ENCODE results near the gene TNKS1BP1.
"Not testable (repeated sequence)": the region's sequence is repeated elsewhere in the genome, so short reads cannot be mapped to it uniquely, and the experiment has no call there.

TNKS1BP1 gene, protein sequence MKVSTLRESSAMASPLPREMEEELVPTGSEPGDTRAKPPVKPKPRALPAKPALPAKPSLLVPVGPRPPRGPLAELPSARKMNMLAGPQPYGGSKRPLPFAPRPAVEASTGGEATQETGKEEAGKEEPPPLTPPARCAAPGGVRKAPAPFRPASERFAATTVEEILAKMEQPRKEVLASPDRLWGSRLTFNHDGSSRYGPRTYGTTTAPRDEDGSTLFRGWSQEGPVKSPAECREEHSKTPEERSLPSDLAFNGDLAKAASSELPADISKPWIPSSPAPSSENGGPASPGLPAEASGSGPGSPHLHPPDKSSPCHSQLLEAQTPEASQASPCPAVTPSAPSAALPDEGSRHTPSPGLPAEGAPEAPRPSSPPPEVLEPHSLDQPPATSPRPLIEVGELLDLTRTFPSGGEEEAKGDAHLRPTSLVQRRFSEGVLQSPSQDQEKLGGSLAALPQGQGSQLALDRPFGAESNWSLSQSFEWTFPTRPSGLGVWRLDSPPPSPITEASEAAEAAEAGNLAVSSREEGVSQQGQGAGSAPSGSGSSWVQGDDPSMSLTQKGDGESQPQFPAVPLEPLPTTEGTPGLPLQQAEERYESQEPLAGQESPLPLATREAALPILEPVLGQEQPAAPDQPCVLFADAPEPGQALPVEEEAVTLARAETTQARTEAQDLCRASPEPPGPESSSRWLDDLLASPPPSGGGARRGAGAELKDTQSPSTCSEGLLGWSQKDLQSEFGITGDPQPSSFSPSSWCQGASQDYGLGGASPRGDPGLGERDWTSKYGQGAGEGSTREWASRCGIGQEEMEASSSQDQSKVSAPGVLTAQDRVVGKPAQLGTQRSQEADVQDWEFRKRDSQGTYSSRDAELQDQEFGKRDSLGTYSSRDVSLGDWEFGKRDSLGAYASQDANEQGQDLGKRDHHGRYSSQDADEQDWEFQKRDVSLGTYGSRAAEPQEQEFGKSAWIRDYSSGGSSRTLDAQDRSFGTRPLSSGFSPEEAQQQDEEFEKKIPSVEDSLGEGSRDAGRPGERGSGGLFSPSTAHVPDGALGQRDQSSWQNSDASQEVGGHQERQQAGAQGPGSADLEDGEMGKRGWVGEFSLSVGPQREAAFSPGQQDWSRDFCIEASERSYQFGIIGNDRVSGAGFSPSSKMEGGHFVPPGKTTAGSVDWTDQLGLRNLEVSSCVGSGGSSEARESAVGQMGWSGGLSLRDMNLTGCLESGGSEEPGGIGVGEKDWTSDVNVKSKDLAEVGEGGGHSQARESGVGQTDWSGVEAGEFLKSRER (N-terminal part only)

DNA sequence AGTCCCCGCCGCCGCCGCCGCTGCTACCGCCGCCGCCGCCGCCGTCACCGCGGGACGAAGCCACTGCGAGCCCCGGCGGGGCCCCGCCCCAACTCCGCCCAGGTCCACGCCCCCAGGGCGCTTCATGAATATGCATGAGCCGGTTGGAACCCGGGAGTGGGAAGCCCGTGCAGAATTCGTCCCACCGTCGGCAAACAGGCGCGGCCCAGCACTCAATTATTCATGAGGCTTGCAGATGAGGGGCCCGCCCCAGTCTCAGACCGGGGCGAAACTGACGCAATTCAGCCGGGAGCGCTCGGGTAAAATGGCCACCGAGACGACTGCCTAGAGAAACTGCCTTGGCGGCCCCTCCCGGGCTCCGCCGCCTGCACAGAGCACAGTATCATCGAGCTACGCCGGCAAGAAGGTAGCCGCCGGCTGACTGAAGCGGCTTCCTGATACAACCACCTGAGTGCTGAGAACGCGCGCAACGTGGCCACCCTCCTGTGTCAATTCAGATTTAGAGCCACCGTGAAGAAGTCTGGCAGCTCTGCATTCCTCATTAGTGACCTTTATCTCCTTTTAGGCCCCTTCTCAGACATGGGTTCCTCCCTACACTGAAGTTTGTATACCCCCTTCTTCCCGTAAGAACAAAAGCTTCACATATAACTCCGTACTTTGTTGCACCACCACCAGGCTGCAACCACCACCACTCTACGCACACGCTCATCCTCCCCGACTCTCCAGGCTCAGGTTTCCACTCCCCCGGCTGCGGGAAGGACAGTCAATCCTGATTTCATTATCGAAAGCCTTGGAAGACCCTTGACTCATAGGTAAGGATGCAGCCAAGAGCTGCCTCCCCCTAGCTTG lies at the start of gene TNKS1BP1:
Gene TNKS1BP1 (minus strand): TSS at position 67 of the 849 bp plus-strand sequence. CDS start 3,067 bp downstream, outside the sequence.
- DNase-seq (ENCODE audit: low spot score), result peak; percentile 96

DNA sequence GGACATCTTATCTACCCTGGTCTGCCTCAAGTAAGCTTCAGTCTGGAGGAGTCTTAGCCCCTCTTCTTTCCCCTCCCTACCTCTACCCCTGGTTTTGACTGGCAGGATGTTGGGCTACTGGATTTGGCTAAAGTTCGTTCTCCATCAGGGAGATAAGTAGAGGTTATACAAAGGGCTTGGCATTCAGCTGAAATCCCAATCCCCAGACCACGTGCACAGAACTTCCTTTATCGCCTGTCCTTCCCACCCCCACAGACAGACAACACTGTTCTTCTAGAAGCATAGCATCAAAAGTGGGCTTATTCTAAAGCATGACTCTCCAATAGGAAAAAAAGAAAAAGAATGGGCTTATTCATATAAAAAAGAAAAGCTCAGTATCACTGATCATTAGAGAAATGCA lies 48.4 kb upstream of the TNKS1BP1 start:
- no peak for DNase-seq (ENCODE audit: low spot score)

DNA sequence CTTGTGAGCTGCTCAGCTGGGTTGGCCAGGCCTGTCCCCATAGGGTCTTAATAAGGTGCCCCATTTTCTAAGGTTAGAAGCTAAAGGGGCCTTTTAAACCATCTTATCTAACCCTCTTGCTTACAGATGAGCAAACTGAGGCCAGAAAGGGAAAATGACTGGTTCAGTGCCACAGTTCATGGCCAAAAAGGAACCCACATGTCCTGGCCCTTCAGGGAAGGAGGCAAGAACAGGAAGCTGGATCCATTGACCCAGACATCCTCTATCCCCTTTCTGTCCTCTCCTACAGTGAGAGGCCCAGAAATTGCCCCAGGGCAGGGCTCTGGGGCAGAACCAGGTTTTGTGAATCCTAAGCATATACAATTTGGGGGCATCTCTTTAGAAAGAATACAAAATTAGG lies 46.2 kb upstream of the TNKS1BP1 start:
- no peak for DNase-seq (ENCODE audit: low spot score)

DNA sequence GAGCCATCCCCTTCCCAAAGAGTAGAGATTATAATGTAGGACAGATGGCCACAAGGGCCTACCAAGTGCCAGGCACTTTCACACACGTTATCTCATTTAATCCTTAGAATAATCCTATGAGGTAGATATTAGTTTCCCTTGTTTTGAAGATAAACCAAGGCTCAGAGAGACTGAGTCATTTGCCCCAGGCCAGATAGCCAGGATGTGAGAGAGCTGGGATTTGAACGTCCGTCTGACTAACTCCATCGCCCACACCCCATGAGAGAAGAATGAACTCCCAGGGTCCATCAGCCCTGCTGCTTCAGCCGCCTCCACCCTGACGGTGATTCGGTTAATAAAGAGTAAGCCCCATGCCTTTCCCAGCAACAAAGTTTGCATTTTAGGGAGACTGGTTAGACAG lies 45.5 kb upstream of the TNKS1BP1 start:
- DNase-seq (ENCODE audit: low spot score), result no peak

DNA sequence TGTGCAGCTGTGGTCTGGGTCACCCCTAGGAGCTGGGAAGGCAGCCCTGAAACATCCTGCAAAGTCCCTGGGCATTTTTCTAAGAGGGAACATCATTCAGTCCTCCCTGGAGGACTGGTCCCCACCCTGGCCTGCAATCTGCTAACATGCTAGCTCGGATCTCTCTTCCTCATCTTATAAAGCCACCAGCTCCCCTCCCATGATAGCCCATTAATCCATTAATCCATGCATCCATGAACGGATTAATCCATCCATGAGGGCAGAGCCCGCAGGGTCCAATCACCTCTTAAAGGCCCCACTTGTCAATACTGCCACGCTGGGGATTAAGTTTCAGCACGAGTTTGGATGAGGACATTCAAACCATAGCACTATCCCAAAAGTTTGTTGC lies 44.1 kb upstream of the TNKS1BP1 start:
- no peak for DNase-seq (ENCODE audit: low spot score)

DNA sequence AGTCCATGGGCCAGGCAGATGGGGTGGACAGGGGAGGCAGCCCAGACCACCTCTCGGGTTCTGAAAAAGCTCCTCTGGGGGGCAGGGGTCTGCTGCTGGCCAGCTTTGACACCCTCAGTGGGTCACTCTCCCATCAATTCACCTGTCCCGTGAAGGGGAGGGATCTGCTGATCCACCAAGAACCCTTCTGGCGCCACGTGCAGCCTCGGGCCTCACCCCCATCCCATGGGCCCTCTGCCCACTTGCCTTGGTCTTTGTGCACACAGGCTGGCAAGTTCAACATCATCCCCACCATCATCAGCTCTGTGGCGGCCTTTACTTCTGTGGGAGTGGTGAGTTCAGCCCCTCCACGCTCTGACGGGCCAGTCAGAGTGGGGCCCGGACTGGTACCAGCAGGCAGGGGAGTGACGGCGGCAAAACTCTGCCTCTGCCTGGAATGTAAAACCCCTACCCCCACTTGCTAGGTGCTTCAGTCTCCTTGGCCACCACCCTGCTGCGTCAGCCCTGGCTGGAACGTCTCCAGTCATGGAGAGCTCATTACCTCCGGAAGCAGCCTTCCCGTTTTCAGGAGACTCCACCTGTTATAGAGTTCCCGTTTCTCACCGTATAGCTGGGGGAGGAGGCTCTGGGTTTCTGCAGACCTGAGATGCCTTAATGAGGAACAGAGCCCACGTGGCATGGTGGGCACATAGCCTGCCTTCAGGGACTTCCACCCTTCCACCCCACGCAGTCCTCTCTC lies 43.5 kb upstream of the TNKS1BP1 start:
- no peak for DNase-seq (ENCODE audit: low spot score)

DNA sequence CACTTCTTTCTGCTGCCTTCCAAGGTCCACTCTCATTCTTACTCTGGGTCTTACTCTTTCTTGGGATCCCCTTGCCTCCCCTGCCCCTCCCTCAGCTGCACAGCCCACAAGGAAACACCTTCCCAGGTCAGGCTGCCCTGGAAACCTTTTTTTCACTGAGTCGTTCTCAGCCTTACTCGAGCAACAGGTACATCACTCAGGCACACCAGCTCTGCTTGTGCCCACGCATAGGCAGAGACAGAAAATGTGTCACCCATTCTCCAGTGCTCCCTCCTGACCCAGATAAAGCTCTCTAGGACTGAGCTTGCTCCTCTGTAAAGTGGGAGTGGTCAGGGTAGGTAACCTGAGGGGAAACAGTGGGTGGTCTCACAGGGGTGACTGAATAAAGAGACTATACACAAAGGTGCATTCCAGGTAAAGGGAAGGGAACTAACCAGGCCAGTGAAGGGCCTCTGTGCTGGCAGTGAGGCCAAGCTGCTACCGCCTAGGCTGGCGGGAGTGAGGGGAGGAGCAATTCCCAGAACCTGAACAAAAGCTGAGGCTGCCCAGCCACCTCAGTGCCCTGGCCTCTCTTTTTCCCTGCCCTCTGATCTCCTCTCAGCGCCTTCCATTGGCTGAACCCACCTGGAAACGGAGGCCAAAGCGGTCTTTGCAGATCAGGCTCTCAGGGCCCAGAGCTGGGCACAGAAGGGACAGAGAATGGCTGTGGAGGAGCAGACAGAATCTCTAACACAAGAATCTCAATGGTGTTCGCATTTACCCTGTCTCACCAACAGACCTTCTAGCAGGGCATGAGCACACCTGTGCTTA lies 40.3 kb upstream of the TNKS1BP1 start:
- no peak for DNase-seq (ENCODE audit: low spot score)

DNA sequence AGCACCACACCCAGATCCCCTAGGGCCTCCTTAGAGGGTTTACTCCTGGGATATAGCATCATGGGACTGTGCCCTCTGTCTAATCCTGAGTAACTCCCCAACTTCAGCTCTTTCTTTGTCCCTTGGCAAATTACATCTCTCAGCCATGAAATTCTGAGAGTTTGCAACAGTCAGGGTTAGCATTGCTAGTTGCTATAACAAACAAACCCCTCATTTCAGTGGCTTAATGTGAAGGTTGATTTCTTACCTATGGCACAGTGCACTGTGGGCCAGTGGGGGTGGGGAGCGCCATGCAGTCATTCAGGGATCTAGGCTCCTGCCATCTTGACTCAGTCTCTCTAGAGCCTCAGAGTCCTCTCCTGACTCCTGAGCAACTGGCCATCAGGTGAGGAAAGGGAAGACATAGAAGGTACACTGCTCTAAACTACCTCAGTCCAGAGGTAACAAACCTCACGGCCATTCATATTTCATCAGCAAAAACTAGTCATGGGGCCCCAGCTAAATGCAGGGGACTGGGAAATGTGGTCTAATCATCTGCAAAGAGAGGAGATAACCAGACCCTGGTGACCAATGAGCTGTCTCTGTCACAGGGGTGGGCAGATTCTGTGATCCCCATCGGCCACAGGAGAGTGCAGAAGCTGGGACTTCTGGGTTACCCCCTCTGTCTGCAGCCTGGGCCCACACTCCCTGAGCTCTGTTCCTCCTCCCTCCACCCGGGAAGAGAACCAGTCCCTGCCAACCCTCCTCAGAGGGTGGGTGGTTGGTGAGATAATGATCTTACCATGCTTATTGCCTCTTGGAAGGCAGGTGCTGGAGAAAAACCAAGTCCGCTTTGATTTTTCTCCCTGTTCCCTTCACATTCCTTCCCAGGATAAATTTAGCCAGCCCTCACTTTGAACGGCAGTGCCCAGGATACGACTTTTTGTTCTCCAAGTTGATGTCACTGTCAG lies 38.7 kb upstream of the TNKS1BP1 start:
- DNase-seq (ENCODE audit: low spot score), result no peak

DNA sequence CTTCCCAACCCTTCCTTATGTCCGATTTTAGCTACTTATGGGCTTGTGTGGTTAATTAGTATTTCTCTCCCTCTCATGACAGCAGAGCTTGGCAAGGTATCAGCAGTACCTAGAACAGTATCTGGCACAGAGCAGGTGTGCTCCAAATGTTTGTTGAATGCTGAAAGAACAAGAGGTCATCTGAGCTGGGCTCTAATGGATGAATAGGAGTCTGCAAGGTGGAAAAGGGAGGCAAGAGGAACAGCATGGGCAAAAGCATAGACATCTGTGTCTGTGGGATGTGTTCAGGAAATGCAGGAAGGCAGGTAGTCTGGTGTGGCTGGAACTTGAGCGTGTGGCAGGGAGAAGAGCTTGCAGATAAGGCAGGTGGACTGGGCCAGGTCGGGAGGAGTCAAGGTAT lies 37.2 kb upstream of the TNKS1BP1 start:
- no peak for DNase-seq (ENCODE audit: low spot score)

DNA sequence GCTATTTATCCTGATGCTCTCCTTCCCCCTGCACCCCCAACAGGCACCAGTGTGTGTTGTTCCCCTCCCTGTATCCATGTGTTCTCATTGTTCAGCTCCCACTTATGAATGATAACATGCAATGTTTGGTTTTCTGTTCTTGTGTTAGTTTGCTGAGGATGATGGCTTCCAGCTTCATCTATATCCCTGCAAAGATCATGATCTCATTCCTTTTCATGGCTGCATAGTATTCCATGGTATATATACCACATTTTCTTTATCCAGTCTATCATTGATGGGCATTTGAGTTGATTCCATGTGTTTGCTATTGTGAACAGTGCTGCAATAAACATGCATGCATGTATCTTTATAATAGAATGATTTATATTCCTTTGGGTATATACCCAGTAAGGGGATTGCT lies 36.7 kb upstream of the TNKS1BP1 start:
- not testable (repeated sequence) for DNase-seq (ENCODE audit: low spot score)

DNA sequence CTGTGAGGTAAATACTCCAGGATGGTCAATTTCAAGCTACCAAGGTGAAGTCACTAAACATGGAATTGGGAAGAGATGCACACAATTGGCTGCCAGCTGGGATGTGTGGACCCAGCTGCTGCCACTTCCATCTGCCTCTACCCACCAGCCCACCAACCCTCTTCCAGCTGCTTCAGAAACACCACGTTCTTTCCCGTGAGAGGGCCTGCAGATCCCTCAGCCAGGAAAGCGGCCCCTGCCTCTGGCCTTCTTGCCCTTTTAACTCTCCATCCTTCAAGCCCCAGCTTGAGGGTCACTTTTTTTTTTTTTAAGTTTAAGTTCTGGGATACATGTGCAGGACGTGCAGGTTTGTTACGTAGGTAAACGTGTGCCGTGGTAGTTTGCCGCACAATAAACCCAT lies 36.2 kb upstream of the TNKS1BP1 start:
- DNase-seq (ENCODE audit: low spot score), result no peak

DNA sequence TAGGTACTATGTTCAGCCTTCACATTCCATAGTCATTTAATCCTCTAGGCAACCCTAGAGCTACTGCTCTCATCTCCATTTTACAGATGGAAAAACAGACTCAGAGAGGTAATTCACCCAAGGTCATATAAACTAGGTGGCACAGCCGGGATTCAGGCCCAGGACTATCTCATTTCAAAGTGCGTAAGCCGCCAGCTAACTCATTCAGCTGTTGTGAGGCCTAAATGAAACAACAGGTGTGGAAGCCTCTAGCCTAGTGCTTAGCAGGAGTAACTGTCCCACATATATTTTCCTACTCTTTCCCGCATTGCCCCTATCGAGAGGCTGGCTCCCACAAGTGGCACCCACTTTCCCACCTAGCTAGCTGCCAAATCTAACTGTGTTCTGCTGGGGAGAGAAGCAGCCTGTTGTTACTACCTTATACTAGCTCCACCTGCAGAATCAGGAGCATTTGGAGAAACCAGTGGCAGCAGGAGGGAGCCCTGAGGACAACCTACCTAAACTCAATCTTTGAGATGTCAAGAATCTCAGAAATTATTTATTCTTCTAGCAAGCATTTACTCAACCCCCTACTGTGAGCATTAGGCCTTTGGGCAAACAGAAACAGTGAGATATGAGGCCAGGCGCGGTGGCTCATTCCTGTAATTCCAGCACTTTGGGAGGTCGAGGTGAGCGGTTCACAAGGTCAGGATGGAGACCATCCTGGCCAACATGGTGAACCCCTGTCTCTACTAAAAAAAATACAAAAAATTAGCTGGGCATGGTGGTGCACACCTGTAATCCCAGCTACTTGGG lies 35.3 kb upstream of the TNKS1BP1 start:
- DNase-seq (ENCODE audit: low spot score), result no peak

DNA sequence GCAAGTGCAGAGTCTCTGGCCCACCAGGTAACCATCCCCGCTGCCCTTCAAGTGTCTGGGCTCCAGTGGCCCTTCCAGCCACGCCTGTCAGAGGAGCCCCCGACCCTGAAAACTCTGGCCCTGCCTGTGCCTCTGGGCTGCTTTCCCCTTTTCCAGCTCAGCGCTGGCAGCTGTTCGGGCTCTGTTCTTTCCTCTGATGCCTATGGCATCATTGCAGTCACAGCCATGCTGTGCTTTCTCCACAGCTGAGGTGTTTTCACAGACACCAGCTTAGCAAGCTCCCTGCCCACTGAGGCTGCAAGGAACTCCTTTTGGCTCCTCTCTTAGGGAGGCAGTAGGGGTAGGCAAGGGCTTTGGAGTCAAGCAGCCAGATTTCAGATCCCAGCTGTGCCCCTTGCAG lies 34.6 kb upstream of the TNKS1BP1 start:
- DNase-seq (ENCODE audit: low spot score), result no peak

DNA sequence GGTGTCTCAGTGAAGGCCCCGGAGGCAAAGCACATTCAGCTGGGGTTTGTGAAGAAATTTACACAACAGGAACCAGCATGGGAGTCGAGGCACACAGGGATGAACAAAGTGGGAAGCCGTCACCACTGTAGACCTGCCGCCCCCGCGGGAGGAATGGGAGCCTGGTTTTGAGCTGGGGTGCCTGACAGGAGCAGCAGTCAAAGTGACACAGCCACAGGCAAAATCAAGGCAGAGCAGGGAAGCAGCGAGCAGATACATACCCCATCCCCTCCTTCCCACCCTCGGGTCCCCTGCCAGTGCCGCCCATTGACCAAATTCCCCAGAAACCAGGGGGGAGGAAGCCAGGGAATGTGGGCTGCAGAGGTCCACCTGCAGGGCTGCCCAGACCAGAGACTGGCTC lies 34.2 kb upstream of the TNKS1BP1 start:
- DNase-seq (ENCODE audit: low spot score), result no peak

DNA sequence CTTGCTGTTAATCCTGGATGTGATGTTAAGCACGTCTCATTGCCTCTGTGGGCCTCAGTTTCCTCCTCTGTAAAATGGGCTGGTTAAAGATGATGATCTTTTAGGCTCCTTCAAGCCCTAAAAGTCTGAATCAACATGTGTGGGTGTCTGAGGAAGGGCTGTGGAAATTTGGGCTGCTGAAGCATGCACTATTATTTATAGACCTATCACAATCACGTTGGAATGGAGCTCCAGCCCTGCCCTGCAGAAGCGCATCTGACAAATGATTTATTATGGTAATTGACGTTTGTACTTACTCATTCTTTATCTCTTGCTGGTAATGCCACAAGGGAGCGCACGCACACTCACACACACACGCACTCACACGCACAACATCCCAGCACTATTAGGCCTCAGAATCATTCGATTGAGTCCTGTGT lies 33.8 kb upstream of the TNKS1BP1 start:
- DNase-seq (ENCODE audit: low spot score), result no peak

DNA sequence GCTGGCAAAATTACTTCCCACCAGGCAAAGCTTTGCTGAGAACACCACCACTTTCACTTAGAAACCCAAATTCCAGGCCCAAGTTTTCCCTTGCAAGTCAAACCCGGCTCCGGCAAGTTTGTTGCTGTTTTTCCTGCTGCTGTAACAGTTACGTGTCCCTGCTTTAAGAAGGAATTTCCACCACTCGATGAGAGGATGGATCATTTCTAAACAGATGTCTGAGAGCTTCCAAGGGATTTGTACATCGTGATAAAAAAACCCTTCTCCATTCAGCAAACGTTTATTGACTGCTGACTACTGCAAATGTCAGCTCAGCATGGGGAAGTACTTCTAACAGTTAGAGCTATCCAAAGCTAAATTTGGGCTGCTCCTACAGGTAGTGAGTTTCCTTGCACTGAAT lies 33.1 kb upstream of the TNKS1BP1 start:
- no peak for DNase-seq (ENCODE audit: low spot score)

DNA sequence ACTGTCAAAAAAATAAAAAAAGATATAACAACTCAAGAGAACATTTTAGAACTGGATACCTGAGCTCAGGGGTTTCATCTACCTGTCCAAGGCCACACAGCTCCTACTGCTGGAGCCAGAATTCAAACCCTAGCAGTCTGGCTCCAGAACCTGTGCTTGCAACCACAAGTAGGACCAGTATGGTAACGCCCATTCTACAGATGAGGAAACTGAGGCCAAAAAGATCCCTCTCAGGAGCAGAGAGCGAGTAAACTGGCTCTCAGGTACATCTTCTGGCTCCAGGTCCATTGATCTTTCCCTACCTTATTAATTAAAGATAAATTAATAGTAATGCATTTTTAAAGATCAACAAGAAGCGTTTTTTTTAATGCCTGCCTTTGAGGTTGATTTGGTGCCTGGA lies 32.6 kb upstream of the TNKS1BP1 start:
- DNase-seq (ENCODE audit: low spot score), result no peak

DNA sequence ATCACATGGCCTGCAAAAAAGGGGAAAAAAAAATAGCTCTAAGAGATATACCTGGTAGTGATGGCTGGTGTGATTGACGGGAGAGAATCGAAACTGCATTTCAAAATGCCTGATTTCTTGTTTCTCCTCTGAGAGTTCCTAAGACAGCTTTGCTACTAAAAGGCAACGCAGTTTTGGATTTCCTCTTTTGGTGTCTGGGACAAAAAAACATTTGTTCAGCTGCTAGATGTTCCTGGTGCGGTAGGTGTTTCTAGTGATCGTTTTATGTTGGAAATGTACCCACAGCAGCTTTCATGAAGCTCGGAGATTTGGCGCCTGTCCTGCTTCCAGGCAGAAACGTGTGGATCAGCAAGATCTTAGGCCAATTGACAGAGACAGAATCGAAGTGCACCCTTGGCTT lies 31.5 kb upstream of the TNKS1BP1 start:
- no peak for DNase-seq (ENCODE audit: low spot score)

All from LoVo (cell line).